ENCODE measurements around the gene PRTFDC1. TPM values are rescaled to one million over a fixed set of nuclear protein-coding genes. Genes with fewer than 3 reads are reported as not detected.
A peak's percentile ranks its signal among the peaks of the same experiment; 100 is the strongest.

The PRTFDC1 gene
- total RNA-seq, 1 experiment from 2014 or later: not detected

DNA sequence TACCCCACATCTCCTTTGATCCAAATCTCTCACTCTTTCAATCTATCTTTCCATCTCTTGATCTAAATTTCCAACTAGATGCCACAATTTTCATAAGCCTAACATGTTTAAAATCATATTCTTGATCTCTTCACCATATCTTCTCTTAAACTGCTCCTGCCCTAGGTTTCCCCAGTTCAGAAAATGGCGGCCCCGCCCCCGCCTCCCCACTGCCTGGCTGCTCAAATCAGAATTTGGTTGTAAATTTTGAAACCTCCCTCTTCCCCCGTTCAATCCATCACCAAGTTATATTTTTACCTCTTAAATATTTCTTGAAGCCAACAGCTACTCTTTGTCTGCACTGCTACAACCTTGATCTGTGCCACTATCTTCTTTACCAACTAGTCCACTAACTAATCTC lies 27.3 kb upstream of the PRTFDC1 start:
- H3K9me3 ChIP-seq (ENCODE audit: control insufficient read depth in 1 of 2, insufficient read depth in 1 of 2, low read depth in 1 of 2, low read length in 2 of 2): no peaks in the 10 kb centered on the region
- no peaks in the 10 kb centered on the region for H3K36me3 ChIP-seq (ENCODE audit: control insufficient read depth in 1 of 2, insufficient read depth in 2 of 2, low read length in 2 of 2)
- H3K27me3 ChIP-seq (ENCODE audit: insufficient read depth, low read length): no peaks in the 10 kb centered on the region
- H2AFZ ChIP-seq (ENCODE audit: low read depth, low read length, poor library complexity, severe bottlenecking): no peak overlapping the region
- no TSS peak for BruUV-seq (replicated peaks)
- no peak overlapping the region for H3K27ac ChIP-seq (ENCODE audit: low read depth, low read length)
- intact Hi-C loops (cut with micrococcal nuclease): no loop called here
- no peak for DNase-seq (ENCODE audit: low read depth, low spot score)
- no peak overlapping the region for H3K4me3 ChIP-seq (replicated peaks in 1 of 2; ENCODE audit: low read depth in 1 of 2, low read length in 2 of 2)
- no peaks in the 10 kb centered on the region for H3K9me2 ChIP-seq (ENCODE audit: insufficient read depth)
- ChIA-PET CTCF (no interaction called here), RAD21 (ENCODE audit: low non-redundant PET in 1 of 2, low total read pairs in 2 of 2, uncharacterized antibody in 2 of 2, unreplicated experiment in 2 of 2) (no interaction called here), POLR2A (no interaction called here)
- no peak for ATAC-seq
- H4K20me1 ChIP-seq (ENCODE audit: insufficient read depth): no peaks in the 10 kb centered on the region
- H3K4me1 ChIP-seq (ENCODE audit: control insufficient read depth in 1 of 2, insufficient read depth in 2 of 2, low read length in 2 of 2): no peaks in the 10 kb centered on the region
- TF ChIP-seq POLR2AphosphoS5 (IDR thresholded peaks at IDR 0.05; ENCODE audit: low read depth, low read length) (no peak), SIN3A (IDR thresholded peaks at IDR 0.05; ENCODE audit: low read depth) (no peak), CEBPB (IDR thresholded peaks at IDR 0.05; ENCODE audit: low read depth) (no peak), EZH2 (IDR thresholded peaks at IDR 0.05) (no peak), SRF (IDR thresholded peaks at IDR 0.05; ENCODE audit: low read depth) (no peak), EGR1 (IDR thresholded peaks at IDR 0.05; ENCODE audit: low read depth) (no peak), SP1 (IDR thresholded peaks at IDR 0.05; ENCODE audit: low read depth) (no peak)
- H3K4me2 ChIP-seq (ENCODE audit: low read length): no peak overlapping the region
- H3K9ac ChIP-seq (ENCODE audit: low read length): no peak overlapping the region
- no peaks in the 10 kb centered on the region for H3K79me2 ChIP-seq (ENCODE audit: insufficient read depth, low read length)

DNA sequence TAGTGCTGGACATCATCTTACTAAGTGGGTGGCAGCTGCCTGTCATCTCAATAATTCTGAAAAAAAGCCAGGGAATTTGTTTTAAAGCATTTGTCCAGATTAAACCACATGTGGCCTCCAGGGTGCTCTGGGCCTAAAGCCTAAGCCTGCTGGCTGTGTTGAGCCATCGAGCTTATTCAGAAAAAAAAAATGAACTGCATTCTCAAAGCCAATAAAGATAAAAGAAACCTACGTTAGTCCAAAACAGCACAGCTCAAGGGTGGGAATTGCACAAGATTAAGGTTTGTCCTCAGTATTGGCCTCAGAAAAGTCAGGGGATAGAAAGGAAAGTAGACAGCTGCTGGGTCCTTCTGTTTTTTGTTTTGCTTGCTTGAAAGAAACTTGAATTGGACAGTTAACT lies 22.6 kb upstream of the PRTFDC1 start:
- Histone ChIP-seq H3K9ac (ENCODE audit: low read length) (no peak overlapping the region), H2AFZ (ENCODE audit: low read depth, low read length, poor library complexity, severe bottlenecking) (no peak overlapping the region), H3K4me3 (replicated peaks in 1 of 2; ENCODE audit: low read depth in 1 of 2, low read length in 2 of 2) (no peak overlapping the region), H3K4me2 (ENCODE audit: low read length) (no peak overlapping the region), H3K27ac (ENCODE audit: low read depth, low read length) (no peak overlapping the region), H3K79me2 (ENCODE audit: insufficient read depth, low read length) (no peaks in the 10 kb centered on the region), H3K9me2 (ENCODE audit: insufficient read depth) (no peaks in the 10 kb centered on the region), H3K36me3 (ENCODE audit: control insufficient read depth in 1 of 2, insufficient read depth in 2 of 2, low read length in 2 of 2) (no peaks in the 10 kb centered on the region), H3K27me3 (ENCODE audit: insufficient read depth, low read length) (no peaks in the 10 kb centered on the region), H4K20me1 (ENCODE audit: insufficient read depth) (no peaks in the 10 kb centered on the region), H3K4me1 (ENCODE audit: control insufficient read depth in 1 of 2, insufficient read depth in 2 of 2, low read length in 2 of 2) (no peaks in the 10 kb centered on the region), H3K9me3 (ENCODE audit: control insufficient read depth in 1 of 2, insufficient read depth in 1 of 2, low read depth in 1 of 2, low read length in 2 of 2) (no peaks in the 10 kb centered on the region)
- BruUV-seq (replicated peaks): no TSS peak
- ChIA-PET RAD21 (ENCODE audit: low non-redundant PET in 1 of 2, low total read pairs in 2 of 2, uncharacterized antibody in 2 of 2, unreplicated experiment in 2 of 2) (no interaction called here), POLR2A (no interaction called here), CTCF (interaction anchor here (1.3 kb wide), 1 partner anchor 15 kb away, joined by 4 read pairs; no protein-coding TSS in a partner anchor)
- intact Hi-C loops (cut with micrococcal nuclease): no loop called here
- ATAC-seq: no peak
- no peak for DNase-seq (ENCODE audit: low read depth, low spot score)
- no peak for TF ChIP-seq JUND (IDR thresholded peaks at IDR 0.05)
- TF ChIP-seq, protein P1, sequence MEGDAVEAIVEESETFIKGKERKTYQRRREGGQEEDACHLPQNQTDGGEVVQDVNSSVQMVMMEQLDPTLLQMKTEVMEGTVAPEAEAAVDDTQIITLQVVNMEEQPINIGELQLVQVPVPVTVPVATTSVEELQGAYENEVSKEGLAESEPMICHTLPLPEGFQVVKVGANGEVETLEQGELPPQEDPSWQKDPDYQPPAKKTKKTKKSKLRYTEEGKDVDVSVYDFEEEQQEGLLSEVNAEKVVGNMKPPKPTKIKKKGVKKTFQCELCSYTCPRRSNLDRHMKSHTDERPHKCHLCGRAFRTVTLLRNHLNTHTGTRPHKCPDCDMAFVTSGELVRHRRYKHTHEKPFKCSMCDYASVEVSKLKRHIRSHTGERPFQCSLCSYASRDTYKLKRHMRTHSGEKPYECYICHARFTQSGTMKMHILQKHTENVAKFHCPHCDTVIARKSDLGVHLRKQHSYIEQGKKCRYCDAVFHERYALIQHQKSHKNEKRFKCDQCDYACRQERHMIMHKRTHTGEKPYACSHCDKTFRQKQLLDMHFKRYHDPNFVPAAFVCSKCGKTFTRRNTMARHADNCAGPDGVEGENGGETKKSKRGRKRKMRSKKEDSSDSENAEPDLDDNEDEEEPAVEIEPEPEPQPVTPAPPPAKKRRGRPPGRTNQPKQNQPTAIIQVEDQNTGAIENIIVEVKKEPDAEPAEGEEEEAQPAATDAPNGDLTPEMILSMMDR (IDR thresholded peaks at IDR 0.05 in 2 of 3, conservative IDR thresholded peaks at IDR 0.05 in 1 of 3; ENCODE audit: borderline replicate concordance in 1 of 3, insufficient read depth in 1 of 3, low read depth in 2 of 3, low read length in 2 of 3): 0 out of 6 replicates have a peak, but pooled peaks of 1 of the 3 experiments have one; percentile 8
- TF ChIP-seq FOSL1 (IDR thresholded peaks at IDR 0.05; ENCODE audit: low read depth): no peak
- TF ChIP-seq YY1 (IDR thresholded peaks at IDR 0.05; ENCODE audit: extremely low read depth, insufficient replicate concordance, low read depth, low read length): no peak
- TF ChIP-seq CEBPB (IDR thresholded peaks at IDR 0.05; ENCODE audit: low read depth): no peak
- TF ChIP-seq CBX3 (IDR thresholded peaks at IDR 0.05; ENCODE audit: low read depth): no peak

Data from HCT116 (cell line).